Nephron progenitor cell (in vitro differentiated cells): ENCODE measurements around the gene HOXD13.

Experiments used
- DNase-seq: peaks from one replicate; pipeline ENCODE4 v3.0.0; 2021
- H3K27ac Mint-ChIP-seq: 2 replicates; pipeline ENCODE4 v1.8.0; 2021; ENCODE audit warnings: mild to moderate bottlenecking, moderate library complexity, mixed read lengths
- H3K27me3 Mint-ChIP-seq: 2 replicates; pipeline ENCODE4 v1.8.0; 2021; ENCODE audit warnings: mild to moderate bottlenecking, low read depth, mixed read lengths; ENCODE audit not compliant: poor library complexity
- H3K36me3 Mint-ChIP-seq: 2 replicates; pipeline ENCODE4 v1.8.0; 2021; ENCODE audit warnings: low read depth, mixed read lengths
- H3K4me1 Mint-ChIP-seq: 2 replicates; pipeline ENCODE4 v1.8.0; 2021; ENCODE audit warnings: mixed read lengths
- H3K4me3 Mint-ChIP-seq: 2 replicates; pipeline ENCODE4 v1.8.0; 2021; ENCODE audit warnings: mild to moderate bottlenecking, moderate library complexity, mixed read lengths
- H3K9me3 Mint-ChIP-seq: 2 replicates; pipeline ENCODE4 v1.8.0; 2021; ENCODE audit warnings: mild to moderate bottlenecking, moderate library complexity, mixed read lengths
- TF ChIP-seq, protein P1 (sequence below): fragments of 200-600 bp; sonication (generic); IDR thresholded peaks from 2 replicates; pipeline ENCODE4 v1.5.0; 2021; ENCODE audit warnings: antibody characterized with exemption

HOXD13 gene

DNA sequence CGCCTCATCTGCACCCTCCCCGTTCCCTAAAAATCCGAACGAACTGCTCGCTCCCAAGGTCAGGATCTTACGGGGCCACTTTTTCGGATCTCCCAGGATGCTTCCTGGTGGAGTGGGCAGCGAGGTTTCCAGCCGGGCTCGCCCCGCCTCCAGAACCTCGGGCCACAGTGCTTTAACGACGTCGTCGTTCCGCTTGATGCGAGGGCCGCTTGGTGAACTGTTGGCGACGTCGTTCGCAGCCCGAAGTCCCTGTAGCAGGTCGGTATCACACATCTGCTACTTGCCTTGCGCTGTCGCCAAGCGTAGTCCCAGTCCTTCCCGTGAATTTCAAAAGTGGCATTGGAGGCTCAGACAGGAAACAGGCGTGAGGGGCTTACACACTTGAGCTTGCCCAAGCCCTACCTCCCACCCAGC lies 24.1 kb upstream of the HOXD13 start:
- peak overlapping the region; percentile 72 for H3K4me3 Mint-ChIP-seq
- H3K9me3 Mint-ChIP-seq: peaks cover 8% of the 10 kb centered on the region
- no peak overlapping the region for H3K27ac Mint-ChIP-seq
- peak; percentile 54 for DNase-seq
- no peaks in the 10 kb centered on the region for H3K36me3 Mint-ChIP-seq
- peaks cover 100% of the 10 kb centered on the region for H3K27me3 Mint-ChIP-seq
- TF ChIP-seq, protein P1, sequence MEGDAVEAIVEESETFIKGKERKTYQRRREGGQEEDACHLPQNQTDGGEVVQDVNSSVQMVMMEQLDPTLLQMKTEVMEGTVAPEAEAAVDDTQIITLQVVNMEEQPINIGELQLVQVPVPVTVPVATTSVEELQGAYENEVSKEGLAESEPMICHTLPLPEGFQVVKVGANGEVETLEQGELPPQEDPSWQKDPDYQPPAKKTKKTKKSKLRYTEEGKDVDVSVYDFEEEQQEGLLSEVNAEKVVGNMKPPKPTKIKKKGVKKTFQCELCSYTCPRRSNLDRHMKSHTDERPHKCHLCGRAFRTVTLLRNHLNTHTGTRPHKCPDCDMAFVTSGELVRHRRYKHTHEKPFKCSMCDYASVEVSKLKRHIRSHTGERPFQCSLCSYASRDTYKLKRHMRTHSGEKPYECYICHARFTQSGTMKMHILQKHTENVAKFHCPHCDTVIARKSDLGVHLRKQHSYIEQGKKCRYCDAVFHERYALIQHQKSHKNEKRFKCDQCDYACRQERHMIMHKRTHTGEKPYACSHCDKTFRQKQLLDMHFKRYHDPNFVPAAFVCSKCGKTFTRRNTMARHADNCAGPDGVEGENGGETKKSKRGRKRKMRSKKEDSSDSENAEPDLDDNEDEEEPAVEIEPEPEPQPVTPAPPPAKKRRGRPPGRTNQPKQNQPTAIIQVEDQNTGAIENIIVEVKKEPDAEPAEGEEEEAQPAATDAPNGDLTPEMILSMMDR: no peak
- H3K4me1 Mint-ChIP-seq: peaks cover 14% of the 10 kb centered on the region

DNA sequence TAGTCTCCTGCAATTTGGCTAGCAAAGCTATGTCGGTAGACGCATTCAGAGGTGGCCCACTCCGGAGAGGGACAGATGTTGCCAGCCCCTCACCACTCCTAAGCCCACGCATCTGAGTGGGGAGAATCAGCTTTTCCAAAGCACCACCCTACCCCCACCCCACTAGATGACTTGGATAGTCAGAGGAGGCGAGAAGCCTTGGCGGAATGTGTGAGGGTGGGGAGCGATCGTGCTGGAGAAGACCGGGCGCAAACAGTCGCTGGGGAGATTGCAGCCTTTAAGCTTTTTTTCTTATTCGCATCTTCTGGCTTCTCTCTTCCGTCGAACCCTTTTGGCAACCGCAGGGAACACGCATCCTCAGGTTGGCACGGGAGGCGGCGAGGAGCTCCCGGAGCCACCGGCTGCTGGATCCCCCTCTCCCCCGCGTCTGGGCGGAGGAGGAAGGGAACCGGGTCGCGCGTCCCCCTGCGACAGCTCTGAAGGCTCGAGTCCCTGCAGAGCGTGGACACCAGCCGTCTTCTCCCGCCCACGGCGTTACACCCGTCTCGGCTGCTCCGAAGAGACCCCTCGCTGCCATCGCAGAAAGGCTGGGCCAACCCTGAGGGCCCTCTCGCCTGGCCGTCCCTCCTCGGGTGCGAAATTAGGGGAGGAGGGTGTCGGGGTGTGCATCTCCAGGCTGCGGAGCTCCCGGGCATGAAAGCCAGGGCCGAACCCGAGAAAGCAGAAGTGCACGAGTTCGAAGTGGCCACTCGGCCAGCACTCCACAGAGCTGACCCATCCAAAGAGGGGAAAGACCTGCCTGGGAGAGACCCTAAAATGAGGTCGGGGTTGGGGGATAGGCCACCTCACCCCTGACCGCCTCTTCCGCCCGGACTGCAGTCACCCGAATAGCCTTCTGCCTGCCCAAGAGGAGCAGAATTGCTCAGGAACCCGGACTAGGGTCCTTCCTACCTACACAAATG lies 20.9 kb upstream of the HOXD13 start:
- peaks cover 100% of the 10 kb centered on the region for H3K27me3 Mint-ChIP-seq
- peaks cover 8% of the 10 kb centered on the region for H3K9me3 Mint-ChIP-seq

DNA sequence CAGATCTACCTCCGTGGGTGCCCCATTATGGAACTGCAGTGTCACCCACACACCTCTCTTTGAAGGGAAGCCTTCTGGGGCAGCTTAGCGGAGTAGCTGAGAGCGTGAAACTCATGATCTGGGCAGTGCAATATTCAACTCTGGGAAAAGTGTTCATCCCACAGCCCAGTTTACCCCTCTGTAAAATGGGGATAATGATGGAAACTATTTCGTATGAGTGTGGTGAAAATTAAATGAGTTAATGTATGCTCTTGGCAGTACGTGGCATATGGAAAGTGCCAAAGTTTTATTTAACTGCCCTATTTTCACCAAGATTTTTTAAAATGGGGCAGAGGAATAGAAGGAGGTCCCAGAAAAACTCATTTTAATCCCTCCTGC lies 20.2 kb upstream of the HOXD13 start:
- TF ChIP-seq, protein P1: no peak
- peaks cover 100% of the 10 kb centered on the region for H3K27me3 Mint-ChIP-seq
- no peak overlapping the region for H3K27ac Mint-ChIP-seq
- H3K4me3 Mint-ChIP-seq: no peak overlapping the region
- no peak for DNase-seq
- peaks cover 17% of the 10 kb centered on the region for H3K4me1 Mint-ChIP-seq
- no peaks in the 10 kb centered on the region for H3K36me3 Mint-ChIP-seq
- peaks cover 8% of the 10 kb centered on the region for H3K9me3 Mint-ChIP-seq

More for the DNA sequence above, 20.9 kb upstream of the HOXD13 start:
- H3K27ac Mint-ChIP-seq: no peak overlapping the region
- DNase-seq: no peak
- no peaks in the 10 kb centered on the region for H3K36me3 Mint-ChIP-seq
- TF ChIP-seq, protein P1: no peak
- H3K4me3 Mint-ChIP-seq: peak overlapping the region; percentile 15
- peaks cover 18% of the 10 kb centered on the region for H3K4me1 Mint-ChIP-seq

DNA sequence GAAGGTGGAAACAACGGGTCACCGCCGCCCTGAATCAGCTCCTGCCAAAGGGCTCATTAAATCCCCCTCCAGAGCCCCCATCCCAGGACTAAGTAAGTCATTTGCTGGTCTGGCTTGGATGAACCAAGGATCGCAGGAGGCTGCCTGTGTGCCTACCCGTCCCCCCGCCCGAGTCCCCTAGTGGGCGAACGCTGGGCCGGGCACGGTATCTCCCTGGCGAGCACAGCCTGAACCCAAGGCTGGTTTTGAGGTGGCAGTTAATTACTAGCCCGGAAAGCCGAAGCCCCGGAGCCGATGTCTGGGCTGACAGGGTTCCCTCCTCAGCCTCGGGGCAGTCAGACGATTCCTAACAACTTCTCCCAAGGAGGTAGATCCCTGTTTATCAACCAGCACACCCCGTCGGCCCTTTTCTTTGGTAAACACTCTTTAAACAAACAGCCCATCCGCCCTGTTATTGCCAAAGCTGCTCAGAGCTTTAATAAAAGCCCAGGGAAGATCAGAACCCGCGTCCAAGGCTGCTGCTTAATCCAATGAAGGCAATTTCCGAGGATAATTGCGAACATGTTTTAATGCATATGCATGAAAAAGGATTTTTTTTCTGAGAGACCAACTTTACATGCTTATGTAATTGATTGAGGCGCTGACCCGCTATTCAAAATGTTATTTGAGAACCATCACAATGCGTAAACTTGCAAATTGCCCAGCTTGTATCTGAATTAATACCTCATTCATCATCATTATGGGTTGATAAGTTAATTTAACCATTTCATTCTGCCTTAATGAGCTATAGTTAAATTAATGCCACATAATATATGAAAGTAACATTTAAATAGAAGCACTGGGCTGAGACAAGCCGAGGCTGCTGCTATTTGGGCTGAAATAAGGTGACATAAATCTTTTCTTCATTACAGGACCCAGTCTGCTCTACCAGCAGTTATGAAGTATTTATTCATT lies 19.3 kb upstream of the HOXD13 start:
- TF ChIP-seq, protein P1: no peak
- H3K27me3 Mint-ChIP-seq: peaks cover 100% of the 10 kb centered on the region
- H3K4me3 Mint-ChIP-seq: no peak overlapping the region
- no peak overlapping the region for H3K27ac Mint-ChIP-seq
- no peaks in the 10 kb centered on the region for H3K36me3 Mint-ChIP-seq
- peaks cover 8% of the 10 kb centered on the region for H3K9me3 Mint-ChIP-seq
- peaks cover 10% of the 10 kb centered on the region for H3K4me1 Mint-ChIP-seq
- DNase-seq: peak; percentile 45

DNA sequence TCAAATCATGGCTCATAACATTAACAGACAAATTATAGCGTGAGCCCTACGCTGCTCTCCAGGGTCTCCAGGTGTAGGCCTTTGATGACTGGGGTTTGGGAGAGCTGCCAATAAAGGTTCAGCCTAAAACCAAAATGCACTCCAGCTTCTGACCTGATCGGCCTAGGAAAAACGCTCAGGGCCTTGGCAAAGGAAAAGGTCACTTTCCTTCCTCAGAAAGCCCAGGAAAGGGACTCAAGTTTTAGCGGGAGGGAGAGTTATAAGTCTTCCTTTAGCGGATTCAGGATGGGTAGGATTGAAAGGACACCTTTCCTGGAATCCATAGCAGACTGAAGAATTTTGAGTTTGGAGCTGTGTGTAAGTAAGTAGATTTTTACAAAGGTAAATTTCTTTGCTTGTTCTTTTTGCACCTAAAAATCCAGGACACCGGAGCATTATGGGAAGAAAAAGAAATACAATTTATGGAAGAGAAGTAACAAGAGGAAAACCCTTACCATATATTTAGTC lies 17.5 kb upstream of the HOXD13 start:
- no peak for DNase-seq
- TF ChIP-seq, protein P1: no peak
- peaks cover 11% of the 10 kb centered on the region for H3K4me1 Mint-ChIP-seq
- H3K4me3 Mint-ChIP-seq: no peak overlapping the region
- peaks cover 14% of the 10 kb centered on the region for H3K9me3 Mint-ChIP-seq
- peaks cover 100% of the 10 kb centered on the region for H3K27me3 Mint-ChIP-seq
- no peaks in the 10 kb centered on the region for H3K36me3 Mint-ChIP-seq
- no peak overlapping the region for H3K27ac Mint-ChIP-seq
